Suprapubic skin (tissue), 4 donors: Measurements from ENCODE around the gene TMEM236.

Experiments
- EP300 ChIP-seq: sonication (generic); formaldehyde crosslinking; IDR thresholded peaks from one replicate; pipeline ENCODE4 v1.6.1; 2017; ENCODE audit warnings: antibody characterized with exemption
- POLR2A ChIP-seq, 2 donors: fragments of 450-650 bp; IDR thresholded peaks; one replicate each; pipeline ENCODE4 v1.6.1; 2017; ENCODE audit warnings: antibody characterized with exemption in 2 of 2, mild to moderate bottlenecking in 2 of 2, moderate library complexity in 2 of 2
- POLR2AphosphoS5 ChIP-seq, 3 donors: sonication (generic); formaldehyde crosslinking; IDR thresholded peaks; one replicate each; pipeline ENCODE4 v1.6.1; 2017; ENCODE audit warnings: antibody characterized with exemption in 3 of 3
- TF ChIP-seq, protein P1 (sequence below), 2 donors: fragments of 200-600 bp in 1 of 2; fragments of 450-650 bp in 1 of 2; sonication (generic) in 1 of 2; IDR thresholded peaks; one replicate each; pipeline ENCODE4 v1.5.1; 2016 to 2019; ENCODE audit warnings: antibody characterized with exemption in 2 of 2, mild to moderate bottlenecking in 1 of 2, moderate library complexity in 1 of 2

DNA sequence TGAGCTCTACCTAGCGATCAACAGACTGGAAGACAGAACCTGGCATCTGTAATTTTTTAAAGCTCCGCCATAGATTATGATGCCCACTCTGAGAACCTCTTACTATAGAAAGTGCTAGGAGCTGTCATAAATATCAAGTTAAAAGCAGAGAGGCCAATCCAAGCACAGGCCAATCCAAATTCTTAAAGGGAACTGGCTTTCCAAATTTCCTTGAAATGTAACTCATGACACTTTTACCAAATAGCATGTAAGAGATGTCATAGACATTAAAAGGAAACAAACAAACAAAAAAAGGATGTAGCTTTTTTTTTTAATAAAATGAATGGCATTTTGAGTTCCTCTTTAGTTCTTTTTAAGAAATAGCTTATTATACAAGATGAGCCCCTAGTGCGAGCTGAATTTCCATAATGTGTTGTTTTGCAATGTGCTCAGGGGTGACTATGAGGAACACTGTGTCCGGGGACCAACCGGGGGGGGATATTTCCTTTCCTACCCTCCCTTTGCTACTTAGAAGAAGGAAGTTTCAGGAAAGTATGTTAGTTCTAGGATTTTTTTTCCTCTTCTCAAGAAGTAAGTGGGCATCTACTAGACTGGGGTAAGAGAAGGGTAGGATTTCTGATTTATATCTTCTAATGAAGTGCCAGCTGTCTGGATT, 33.4 kb downstream of the TMEM236 start:
- TF ChIP-seq, protein P1, sequence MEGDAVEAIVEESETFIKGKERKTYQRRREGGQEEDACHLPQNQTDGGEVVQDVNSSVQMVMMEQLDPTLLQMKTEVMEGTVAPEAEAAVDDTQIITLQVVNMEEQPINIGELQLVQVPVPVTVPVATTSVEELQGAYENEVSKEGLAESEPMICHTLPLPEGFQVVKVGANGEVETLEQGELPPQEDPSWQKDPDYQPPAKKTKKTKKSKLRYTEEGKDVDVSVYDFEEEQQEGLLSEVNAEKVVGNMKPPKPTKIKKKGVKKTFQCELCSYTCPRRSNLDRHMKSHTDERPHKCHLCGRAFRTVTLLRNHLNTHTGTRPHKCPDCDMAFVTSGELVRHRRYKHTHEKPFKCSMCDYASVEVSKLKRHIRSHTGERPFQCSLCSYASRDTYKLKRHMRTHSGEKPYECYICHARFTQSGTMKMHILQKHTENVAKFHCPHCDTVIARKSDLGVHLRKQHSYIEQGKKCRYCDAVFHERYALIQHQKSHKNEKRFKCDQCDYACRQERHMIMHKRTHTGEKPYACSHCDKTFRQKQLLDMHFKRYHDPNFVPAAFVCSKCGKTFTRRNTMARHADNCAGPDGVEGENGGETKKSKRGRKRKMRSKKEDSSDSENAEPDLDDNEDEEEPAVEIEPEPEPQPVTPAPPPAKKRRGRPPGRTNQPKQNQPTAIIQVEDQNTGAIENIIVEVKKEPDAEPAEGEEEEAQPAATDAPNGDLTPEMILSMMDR (IDR thresholded peaks at IDR 0.05) = no peak
- TF ChIP-seq POLR2A (IDR thresholded peaks at IDR 0.05) = no peak
- TF ChIP-seq EP300 = no peak
- TF ChIP-seq POLR2AphosphoS5 (IDR thresholded peaks at IDR 0.05) = no peak
